ENCODE data around the gene CYP2W1.
A peak's percentile ranks its signal among the peaks of the same experiment; 100 is the strongest.
"Not testable (repeated sequence)": the region's sequence is repeated elsewhere in the genome, so short reads cannot be mapped to it uniquely, and the experiment has no call there.

CYP2W1 gene

DNA sequence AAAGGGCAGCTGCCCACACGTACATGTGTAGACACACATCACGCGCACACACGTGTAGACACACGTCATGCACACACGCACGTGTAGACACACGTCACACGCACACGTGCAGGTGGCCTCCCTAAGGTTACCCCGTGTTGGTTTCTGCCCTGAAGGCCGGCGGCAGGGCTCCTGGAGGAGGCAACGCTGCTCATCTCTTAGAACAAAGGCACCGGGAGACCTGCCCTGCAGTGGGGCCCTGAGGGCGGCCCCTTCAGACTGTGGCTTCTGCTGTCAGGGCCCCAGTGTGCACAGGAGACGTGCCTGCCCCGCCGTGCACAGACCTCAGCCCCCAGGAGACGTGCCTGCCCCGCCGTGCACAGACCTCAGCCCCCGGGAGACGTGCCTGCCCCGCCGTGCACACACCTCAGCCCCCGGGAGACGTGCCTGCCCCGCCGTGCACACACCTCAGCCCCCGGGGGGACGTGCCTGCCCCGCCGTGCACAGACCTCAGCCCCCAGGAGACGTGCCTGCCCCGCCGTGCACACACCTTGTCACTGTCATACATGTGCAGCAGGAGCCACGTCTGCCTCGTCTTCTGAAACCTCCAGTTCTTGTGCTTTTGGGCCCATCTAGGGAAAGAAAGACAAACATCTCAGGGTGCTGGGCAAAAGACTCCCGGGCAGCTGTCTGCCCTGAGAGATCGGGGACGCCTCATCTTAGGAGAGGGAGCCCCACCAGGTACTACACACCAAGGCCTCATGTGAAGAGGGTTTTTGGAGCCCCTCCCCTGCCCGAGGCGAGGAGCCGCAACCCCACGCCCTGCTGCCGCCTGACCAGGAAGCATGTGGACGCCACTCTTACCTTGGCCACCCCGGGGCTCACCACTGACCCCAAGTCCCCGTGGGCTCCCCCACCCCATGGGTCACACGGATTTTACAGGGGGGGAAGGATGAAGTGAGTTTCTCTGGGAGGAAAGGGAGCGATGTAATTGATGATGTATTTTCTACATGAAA, 17.3 kb downstream of the CYP2W1 start:
- DNase-seq, result no peak

DNA sequence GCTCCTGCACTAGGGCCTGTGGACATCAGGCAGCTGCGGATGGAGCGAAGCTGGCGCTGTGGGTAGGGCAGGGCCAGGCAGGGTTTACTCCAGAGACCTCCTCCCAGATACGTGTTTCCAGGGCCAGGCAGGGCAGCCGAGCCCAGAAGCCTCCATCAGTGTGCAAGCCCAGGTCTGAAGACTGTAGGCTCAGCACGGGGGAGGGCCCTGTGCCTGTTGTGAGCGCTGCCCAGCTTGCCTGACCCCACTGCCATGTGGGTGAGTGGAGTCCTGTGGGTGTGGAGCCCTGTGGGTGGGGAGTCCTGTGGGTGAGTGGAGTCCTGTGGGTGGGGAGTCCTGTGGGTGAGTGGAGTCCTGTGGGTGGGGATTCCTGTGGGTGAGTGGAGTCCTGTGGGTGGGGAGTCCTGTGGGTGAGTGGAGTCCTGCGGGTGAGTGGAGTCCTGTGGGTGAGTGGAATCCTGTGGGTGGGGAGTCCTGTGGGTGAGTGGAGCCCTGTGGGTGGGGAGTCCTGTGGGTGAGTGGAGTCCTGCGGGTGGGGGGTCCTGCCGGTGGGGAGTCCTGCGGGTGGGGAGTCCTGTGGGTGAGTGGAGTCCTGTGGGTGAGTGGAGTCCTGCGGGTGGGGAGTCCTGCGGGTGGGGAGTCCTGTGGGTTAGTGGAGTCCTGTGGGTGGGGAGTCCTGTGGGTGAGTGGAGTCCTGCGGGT, 18.2 kb downstream of the CYP2W1 start:
- not testable (repeated sequence) for DNase-seq

DNA sequence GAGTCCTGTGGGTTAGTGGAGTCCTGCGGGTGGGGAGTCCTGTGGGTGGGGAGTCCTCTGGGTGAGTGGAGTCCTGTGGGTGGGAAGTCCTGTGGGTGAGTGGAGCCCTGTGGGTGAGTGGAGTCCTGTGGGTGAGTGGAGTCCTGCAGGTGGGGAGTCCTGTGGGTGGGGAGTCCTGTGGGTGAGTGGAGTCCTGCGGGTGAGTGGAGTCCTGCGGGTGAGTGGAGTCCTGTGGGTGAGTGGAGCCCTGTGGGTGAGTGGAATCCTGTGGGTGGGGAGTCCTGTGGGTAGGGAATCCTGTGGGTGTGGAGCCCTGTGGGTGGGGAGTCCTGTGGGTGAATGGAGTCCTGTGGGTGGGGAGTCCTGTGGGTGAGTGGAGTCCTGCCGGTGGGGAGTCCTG, 19.0 kb downstream of the CYP2W1 start:
- DNase-seq, result not testable (repeated sequence)

DNA sequence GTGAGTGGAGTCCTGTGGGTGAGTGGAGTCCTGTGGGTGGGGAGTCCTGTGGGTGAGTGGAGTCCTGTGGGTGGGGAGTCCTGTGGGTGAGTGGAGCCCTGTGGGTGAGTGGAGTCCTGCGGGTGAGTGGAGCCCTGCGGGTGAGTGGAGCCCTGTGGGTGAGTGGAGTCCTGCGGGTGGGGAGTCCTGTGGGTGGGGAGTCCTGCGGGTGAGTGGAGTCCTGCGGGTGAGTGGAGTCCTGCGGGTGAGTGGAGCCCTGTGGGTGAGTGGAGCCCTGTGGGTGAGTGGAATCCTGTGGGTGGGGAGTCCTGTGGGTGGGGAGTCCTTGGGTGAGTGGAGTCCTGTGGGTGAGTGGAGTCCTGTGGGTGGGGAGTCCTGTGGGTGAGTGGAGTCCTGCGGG, 19.5 kb downstream of the CYP2W1 start:
- DNase-seq, result not testable (repeated sequence)

DNA sequence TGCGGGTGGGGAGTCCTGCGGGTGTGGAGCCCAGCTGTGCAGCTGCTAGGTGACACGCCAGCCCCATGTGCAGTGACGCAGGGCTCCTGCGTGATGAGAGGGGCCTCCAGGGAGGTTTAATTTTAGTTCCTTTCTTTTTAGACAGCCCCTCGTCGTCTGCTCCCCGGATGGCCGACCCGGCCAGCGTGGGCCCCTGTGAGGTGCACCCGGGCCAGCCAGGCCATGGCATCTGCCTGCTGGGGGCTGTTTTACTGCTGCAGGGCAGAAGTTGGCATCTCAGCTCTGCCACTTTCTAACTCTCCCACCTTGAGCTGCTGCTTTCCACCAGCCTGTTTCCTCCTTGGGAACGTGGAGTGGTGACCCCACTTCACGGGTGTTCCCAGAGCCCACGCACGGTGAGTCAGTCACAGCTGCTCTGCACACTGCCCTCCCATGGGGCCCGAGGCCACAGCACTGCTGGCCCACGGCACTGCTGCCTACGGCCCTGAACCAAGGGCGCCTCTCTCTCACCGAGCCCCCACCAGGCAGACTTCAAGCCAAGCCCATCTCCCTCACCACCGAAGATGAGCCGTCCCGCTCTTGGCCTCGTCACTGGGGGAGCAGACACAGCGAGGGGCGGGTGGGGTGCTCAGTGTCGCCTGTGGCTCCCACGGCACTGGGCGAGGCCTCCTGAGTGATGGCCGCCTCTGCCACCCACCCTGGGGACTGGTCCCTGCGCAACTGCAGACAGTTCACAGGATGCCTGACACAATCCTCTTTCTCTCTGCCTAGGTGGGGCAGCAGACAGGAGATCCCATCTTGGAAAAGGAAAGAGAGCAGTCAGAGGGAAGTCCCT, 21.3 kb downstream of the CYP2W1 start:
- DNase-seq, result no peak

DNA sequence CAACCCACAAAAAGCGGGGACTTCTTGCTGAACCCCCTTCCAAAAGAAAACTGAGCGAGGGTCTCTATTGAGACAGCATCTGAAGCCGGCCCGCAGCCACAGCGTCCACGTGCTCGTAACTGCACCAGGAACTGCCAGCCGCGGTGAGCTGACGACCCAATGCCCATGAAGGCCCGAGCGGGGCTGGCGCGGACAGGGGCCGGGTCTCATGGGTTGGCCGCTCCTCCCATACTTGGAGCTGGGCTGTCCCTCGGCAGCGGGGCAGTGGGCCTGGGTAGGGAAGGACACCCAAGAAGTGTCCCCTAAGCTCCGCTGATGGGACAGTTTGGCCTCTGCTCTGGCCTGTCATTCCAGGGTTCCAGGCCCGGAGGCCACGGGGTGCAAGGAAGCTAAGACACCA, 22.3 kb downstream of the CYP2W1 start:
- DNase-seq, result no peak

DNA sequence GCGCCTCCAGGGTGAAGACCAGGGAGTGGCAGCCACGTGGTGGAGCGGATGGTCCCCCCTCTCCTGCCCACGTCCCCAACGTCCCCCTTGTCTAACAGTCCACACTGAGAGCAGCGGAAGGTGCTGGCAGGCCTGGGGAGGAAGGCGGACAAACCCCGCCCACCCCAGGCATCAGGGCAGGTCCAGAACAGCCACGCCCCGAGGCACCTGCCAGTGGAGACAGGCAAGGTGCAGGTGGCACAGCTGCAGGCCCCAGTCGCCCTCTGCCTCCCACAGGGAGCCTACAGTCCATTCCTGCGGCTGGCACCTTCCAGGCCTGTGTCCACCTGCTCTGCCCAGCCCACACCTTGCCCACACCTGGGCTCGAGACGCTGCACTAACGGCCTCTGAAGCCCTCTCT, 24.9 kb downstream of the CYP2W1 start:
- no peak for DNase-seq

DNA sequence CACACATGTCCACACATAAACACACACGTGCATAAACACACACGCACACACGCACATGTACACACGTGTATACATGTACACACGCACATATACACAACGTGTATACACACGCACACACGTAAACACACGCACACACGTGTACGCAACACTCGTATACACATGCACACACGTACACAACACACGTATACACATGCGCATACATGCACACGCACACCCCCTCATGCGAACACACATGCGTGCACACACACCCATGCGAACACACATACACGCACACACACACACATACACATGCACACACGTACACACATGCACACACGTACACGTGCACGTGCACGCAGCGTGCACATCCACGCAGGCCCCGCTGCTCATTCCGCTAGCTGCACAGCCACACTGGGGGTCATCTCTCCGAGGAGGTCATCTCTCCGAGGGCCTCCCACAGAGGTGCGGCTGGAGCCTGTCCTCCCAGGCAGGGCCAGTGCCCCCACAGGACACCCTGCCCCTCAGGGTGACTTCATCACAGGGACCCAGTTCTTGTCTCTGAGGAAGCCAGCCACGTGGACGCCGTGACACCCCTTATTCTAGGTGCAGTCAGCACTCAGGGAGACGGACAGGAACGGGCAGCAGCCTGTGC, 25.9 kb downstream of the CYP2W1 start:
- no peak for DNase-seq

DNA sequence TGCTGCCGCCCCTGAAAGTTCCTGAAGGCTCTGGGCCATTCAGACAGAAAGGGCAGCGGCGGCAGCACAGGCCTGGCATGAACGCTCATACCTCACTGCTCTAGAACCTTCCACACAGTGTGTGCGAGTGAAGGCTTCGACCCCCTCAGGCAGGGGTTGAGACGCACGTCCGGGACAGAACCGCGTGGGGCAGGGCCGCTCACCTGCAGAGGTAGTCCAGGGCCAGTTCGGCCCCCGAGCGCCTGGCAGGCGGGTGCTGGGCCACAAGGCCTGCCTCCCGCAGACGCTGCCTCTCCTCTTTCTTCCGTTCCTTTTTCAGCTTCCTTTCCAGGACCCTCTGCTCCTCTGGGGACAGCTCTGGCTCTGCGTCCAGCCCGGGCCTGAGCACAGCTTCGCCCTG, 26.8 kb downstream of the CYP2W1 start:
- no peak for DNase-seq

DNA sequence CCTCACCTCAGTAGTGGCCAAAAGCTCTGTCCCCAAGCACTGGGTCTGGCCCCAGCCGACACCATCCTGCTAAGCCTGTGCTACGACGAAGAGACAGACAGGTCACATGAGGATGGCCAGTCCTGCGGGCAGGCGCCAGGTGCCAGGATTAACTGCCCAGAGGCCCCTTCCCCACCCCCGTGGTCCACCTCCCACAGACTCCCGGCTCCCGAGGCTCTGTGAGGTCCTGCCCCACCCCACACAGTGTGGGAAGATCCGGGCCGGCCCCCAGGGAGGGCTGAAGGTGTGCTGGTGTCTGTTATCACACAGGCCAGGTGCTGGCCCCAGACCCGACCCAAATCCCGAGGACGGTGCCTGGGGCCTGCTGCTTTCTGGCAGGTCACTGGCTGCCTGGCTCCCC, 27.2 kb downstream of the CYP2W1 start:
- DNase-seq, result no peak

DNA sequence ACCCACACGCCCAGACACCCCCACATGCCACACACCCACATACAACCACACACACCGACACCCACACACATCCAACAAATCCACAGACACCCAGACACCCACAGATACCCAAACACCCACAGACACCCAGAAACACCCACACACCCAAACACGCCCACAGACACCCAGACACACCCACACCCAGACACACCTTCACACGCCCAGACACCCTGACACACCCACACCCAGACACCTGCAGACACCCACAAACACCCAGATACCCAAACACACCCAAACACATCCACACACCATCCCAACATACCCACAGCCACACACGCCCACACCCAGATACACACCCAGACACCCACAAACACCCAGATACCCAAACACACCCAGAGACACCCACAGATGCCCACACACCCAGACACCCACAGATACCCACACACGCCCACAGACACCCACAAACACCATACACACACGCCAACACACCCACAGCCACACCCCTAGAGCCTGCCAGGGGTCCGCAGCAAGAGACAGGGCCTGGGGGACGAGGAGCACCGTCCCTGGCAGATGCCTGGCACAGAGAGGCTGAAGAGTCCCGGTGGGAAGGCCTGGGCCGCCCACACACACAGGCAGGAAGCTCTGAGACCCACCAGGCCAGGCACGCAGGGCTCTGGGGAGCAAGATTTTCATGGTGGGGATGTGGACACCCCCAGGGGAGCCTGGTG, 28.5 kb downstream of the CYP2W1 start:
- peak; percentile 65 for DNase-seq

DNA sequence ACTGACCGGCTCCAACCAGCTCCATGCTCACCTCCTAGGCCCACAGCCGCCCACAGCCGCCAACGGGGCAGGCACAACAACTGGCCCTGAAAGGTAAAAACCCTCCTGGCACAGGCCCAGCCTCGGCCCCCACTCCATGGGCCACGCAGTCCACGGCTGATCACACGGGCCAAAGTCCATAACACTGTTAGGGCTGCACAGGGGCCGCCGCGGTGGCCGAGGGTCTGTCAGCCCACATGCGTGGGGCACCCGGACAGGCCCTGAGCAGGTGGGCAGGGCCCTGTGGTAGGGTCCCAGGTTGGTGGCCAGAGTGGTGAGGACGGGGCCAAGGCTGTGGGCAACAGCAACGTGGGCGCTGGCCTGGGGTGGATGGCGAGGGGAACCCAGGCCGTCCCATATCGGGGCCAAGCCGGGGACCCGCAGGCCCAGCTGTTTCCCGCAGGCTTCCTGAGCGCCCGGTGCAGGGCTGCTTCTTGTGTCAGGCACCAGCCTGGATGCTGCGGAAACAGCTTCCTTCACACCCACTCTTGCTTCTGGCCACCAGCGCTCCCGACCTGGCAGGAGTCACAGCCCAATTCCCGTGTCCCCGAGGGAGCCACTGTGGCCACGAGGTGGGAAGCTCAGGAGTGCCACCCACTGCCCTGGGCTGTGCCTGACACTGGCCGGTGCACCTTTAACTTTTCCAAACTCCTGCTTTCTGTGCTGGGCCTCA, 29.2 kb downstream of the CYP2W1 start:
- no peak for DNase-seq

DNA sequence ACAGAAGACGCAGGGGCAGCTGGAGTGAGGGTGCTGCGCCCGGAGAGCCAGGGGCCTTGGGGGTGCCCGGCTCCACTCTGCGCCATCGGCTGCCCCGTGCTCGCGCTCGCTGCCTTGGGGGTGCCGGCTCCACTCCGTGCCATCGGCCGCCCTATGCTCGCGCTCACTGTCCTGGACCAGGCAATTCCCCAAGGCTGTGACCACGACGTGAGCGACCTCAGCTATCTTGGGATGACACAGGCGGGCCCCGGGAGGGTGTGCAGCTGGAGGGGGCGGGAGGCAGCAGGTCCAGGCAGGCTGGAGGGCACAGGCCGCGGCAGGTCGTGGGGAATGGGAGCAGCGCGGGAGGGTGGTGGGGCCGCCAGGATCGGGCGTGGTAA, 29.7 kb downstream of the CYP2W1 start:
- no peak for DNase-seq

DNA sequence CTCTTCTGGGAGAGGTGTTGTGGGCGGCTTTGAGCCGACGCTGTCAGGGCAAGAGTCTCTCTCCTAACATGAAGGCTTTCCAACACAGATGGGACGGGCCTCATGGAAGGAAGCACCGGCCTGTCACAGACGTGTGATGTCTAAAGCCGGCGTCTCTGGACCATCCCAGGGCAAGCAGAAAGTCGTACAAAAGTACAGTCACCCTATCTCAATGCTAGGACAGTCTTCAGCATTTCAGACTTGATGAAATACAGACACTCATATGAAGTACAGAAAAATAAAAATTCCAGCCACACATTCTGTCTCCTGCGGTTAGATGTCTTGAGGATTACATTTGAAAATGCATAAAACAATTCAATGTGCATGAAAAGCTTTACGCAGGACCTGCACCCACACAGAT, 30.6 kb downstream of the CYP2W1 start:
- no peak for DNase-seq

DNA sequence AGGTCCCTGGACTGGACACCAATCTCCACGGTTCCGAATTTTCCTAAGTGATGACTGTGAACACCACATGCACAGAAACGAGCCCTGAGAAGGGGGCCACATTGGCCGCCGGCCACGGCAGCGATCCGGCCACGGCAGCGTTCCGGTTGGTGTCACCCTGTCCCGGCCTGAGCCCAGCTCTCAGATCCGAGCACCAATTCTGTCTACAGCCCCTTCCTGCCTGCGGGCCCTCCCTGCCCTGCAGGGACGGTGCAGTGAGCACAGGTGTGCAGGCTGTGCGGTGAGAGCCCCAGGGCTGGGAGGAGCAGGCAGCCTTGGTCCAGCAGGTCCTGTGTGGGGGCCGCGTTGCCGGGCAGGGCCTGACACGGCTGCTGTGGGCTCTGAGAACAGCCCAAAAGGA, 31.7 kb downstream of the CYP2W1 start:
- DNase-seq, result no peak

DNA sequence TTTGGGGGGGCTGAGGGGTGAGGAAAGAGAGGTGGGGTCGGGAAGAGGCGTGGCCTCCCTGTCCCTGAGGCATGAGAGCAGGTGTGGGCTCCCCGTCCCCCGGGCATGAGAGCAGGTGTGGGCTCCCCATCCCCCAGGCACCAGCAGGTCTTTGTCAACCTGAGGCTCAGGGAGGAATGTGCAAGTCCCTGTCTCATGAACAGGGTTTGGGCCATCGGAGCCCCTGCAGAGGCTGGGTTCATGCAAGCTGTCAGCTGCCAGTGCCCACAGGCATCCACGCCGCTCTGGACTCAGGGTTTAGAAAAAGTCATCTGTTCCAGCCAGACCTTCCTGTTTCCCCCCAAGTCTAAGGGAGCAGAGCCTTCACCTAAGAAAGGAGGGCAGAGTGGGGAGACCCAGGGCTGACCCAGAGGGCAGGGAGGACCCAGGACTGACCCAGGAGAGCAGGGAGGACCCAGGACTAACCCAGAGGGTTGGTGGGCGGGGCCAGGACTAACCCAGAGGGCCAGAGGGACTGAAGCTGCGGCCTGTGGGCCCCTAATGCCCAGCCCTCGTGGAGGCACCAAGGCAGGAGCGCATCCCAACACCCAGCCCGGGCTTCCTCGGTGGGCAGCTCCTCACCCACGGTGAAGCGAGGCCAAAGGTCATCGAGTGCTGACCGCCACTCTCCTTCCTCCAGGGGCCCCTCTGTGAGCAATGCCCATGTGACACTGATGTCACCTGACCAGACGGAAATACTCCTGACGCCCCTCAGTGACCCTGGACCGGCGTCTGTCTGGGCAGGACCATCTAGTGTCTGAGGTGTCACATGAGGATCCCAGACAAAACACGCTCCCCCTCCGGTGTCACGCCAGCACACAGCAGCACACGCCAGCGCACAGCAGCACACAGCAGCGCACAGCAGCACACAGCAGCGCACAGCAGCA, 32.5 kb downstream of the CYP2W1 start:
- DNase-seq, result no peak

DNA sequence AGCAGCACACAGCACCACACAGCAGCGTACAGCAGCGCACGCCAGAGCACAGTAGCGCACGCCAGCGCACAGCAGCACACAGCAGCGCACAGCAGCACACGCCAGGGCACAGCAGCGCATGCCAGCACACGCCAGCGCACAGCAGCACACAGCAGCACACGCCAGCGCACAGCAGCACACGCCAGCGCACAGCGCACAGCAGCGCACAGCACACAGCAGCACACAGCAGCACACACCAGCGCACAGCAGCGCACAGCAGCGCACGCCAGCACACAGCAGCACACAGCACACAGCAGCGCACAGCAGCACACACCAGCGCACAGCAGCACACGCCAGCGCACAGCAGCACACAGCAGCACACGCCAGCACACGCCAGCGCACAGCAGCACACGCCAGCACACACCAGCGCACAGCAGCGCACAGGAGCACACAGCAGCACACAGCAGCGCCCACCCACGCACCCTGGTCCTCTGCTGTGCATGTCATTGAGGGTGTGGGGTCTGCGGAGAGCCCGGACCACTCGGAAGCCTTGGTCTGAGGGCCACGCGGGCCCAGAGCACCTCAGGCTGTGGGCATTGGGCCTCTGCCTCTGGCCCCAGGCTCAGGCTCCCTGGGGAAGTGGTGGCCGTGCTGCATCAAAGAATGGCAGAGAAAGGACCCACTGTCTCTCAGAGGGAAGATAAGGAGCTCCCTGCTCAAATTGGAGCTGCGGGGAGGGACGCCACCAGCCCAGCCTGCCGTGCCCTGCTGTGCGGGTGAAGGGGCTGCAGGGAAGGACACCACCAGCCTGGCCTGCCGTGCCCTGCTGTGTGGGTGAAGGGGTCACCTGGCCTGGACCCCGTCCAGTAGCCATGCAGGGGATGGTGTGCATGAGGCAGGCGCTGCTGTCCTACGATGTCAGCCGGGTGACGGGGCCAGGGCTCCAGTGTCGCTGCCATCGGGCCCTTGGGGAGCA, 33.9 kb downstream of the CYP2W1 start:
- DNase-seq, result no peak

DNA sequence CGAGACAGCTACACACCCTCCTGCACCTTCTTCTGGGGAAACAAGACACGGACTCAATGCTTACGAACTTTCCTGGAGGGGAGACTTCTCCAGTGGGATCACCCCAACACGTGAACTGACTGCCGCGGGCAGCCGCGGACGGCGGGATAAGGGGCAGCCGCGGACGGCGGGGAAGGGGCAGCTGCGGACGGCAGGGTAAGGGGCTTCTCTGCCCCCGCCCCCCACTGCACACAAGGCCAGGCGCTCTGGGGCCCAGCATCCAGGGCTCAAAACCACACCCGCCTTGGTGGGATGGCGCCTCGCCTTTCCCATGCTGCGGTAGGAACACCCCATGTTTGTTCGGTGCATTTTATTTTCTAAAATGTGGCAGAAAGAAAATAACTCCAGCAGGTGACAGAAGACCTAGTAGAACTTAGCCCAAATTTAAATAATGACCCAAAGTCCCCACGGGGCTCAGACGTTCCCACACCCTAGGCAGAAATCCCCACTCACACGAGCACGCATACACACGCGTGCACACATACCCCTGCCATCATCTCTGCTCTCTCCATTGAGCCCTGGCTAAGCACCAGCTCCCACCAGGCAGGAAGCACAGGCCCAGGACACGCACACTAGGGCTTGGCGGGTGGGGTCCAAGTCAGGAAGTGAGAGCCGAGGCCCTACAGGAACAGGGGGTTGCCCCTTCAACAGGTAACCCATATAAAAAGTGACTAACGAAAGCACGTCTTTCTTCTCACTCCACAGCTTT, 34.8 kb downstream of the CYP2W1 start:
- DNase-seq, result no peak

All from CD4-positive, alpha-beta T cell treated with Interleukin-17A for 1 hour (primary cell).